GM21526 (cell line): Measurements from ENCODE around the gene APOBR.
"Not testable (repeated sequence)": the region's sequence is repeated elsewhere in the genome, so short reads cannot be mapped to it uniquely, and the experiment has no call there.

ENCODE experiments used
- ATAC-seq: cut with Tn5 transposase; IDR thresholded peaks from one replicate; pipeline ENCODE4 v1.9.1; 2021; ENCODE audit warnings: moderate library complexity; ENCODE audit not compliant: unreplicated experiment, low FRiP score

APOBR gene

GRCh38 chr16:28524681-28525171 lies 30.3 kb downstream of the APOBR start:
- ATAC-seq = no peak

- ATAC-seq = no peak
These were observed 32.0 kb downstream of the APOBR start for GRCh38 chr16:28526201-28527099.

- ATAC-seq = not testable (repeated sequence)
These were observed 32.8 kb downstream of the APOBR start for GRCh38 chr16:28527100-28527785.

- no peak for ATAC-seq
These were observed 33.5 kb downstream of the APOBR start for GRCh38 chr16:28527985-28528384.

- ATAC-seq = no peak
These were observed 34.0 kb downstream of the APOBR start for GRCh38 chr16:28528463-28528867.

- no peak for ATAC-seq
These were observed 34.7 kb downstream of the APOBR start for GRCh38 chr16:28529124-28529523.

GRCh38 chr16:28531777-28532744 lies 37.6 kb downstream of the APOBR start:
- ATAC-seq = no peak

GRCh38 chr16:28532940-28533647 lies 38.7 kb downstream of the APOBR start:
- no peak for ATAC-seq

GRCh38 chr16:28534542-28535373 lies 40.3 kb downstream of the APOBR start:
- ATAC-seq = no peak

GRCh38 chr16:28537076-28537475 lies 42.6 kb downstream of the APOBR start:
- ATAC-seq = no peak

GRCh38 chr16:28537964-28538732 lies 43.7 kb downstream of the APOBR start:
- ATAC-seq = no peak

GRCh38 chr16:28538733-28539596 lies 44.5 kb downstream of the APOBR start, which contains the start of gene NUPR1:
TSS of gene NUPR1 (minus strand) at chr16:28538974. CDS start at chr16:28538907, 67 bp downstream.
- no peak for ATAC-seq

GRCh38 chr16:28540346-28540745 lies 45.9 kb downstream of the APOBR start:
- ATAC-seq = no peak

GRCh38 chr16:28542646-28543045 lies 48.2 kb downstream of the APOBR start:
- no peak for ATAC-seq

- ATAC-seq = no peak
These were observed 48.6 kb downstream of the APOBR start for GRCh38 chr16:28543072-28543471.

- ATAC-seq = no peak
These were observed 50.6 kb downstream of the APOBR start for GRCh38 chr16:28544998-28545397.

GRCh38 chr16:28545964-28546363 lies 51.5 kb downstream of the APOBR start:
- not testable (repeated sequence) for ATAC-seq
